Type B pancreatic cell (in vitro differentiated cells): ENCODE data around the gene MIER2. TPM values are rescaled to one million over a fixed set of nuclear protein-coding genes. Genes with fewer than 3 reads are reported as not detected.

Experiments used
- DNase-seq: peaks from one replicate; pipeline ENCODE4 v3.0.0; 2021; ENCODE audit warnings: mixed read lengths; ENCODE audit not compliant: unreplicated experiment; ENCODE audit errors: extremely low spot score
- H3K27ac Mint-ChIP-seq: 2 replicates; pipeline ENCODE4 v1.8.0; 2021; ENCODE audit warnings: mild to moderate bottlenecking, mixed read lengths
- H3K27me3 Mint-ChIP-seq: 2 replicates; pipeline ENCODE4 v1.8.0; 2021; ENCODE audit warnings: mixed read lengths
- H3K36me3 Mint-ChIP-seq: 2 replicates; pipeline ENCODE4 v1.8.0; 2021; ENCODE audit warnings: mixed read lengths
- H3K4me1 Mint-ChIP-seq: one replicate; pipeline ENCODE4 v1.8.0; 2021; ENCODE audit warnings: mixed read lengths; ENCODE audit not compliant: unreplicated experiment
- H3K4me3 Mint-ChIP-seq: 2 replicates; pipeline ENCODE4 v1.8.0; 2021; ENCODE audit warnings: mild to moderate bottlenecking, mixed read lengths
- H3K9me3 Mint-ChIP-seq: 2 replicates; pipeline ENCODE4 v1.8.0; 2021; ENCODE audit warnings: mixed read lengths
- total RNA-seq: library from RNA; stranded (reverse); gene quantifications from 2 replicates; pipeline ENCODE4 v1.2.1, GENCODE V29; 2021; ENCODE audit warnings: low replicate concordance
- TF ChIP-seq, protein P1 (sequence below): fragments of 200-600 bp; sonication (generic); conservative IDR thresholded peaks from 2 replicates; pipeline ENCODE4 v1.5.0; 2021; ENCODE audit warnings: antibody characterized with exemption, mild to moderate bottlenecking

MIER2 gene
- total RNA-seq, 1 donor from 2014 or later: 42.3 TPM

- H3K9me3 Mint-ChIP-seq: no peaks in the 10 kb centered on the region
Measured at GRCh38 chr19:311813-312261, 32.8 kb downstream of the MIER2 start.

DNA sequence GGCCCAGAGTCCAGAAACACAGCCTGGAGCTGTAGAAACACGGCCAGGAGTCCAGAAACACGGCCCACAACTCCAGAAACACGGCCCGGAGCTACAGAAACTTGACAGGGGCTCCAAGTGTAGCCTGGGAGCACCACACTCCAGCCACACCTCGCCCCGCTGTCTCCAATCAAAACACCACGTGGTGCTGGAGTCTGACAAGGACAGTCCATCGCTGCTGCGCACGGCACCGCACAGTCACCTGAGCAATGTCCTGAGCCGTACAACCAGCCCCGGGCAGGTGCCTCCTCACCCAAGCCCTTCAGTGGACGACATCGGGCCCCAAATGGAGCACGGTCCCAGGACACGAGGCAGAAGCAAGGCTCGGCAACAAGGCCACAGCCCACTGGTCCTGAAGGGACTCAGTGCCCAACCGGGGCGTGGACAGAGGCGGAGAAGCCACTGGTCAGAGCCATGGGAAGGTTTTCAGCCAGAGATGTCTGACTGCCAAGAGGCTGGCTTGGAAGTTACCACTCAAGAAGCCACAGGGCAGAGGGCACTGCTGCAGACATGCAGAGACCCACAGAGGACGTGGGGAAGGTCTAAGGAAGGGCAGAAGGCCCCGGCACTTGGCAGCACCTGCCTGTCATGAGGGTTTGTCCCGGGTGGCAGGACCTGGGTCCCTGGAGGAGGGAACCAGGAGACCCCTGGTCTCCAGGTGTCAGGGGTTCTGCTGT, 33.7 kb downstream of the MIER2 start:
- H3K27me3 Mint-ChIP-seq: no peaks in the 10 kb centered on the region
- H3K4me3 Mint-ChIP-seq: no peak overlapping the region
- H3K9me3 Mint-ChIP-seq: no peaks in the 10 kb centered on the region
- no peaks in the 10 kb centered on the region for H3K4me1 Mint-ChIP-seq
- no peak for DNase-seq
- TF ChIP-seq, protein P1, sequence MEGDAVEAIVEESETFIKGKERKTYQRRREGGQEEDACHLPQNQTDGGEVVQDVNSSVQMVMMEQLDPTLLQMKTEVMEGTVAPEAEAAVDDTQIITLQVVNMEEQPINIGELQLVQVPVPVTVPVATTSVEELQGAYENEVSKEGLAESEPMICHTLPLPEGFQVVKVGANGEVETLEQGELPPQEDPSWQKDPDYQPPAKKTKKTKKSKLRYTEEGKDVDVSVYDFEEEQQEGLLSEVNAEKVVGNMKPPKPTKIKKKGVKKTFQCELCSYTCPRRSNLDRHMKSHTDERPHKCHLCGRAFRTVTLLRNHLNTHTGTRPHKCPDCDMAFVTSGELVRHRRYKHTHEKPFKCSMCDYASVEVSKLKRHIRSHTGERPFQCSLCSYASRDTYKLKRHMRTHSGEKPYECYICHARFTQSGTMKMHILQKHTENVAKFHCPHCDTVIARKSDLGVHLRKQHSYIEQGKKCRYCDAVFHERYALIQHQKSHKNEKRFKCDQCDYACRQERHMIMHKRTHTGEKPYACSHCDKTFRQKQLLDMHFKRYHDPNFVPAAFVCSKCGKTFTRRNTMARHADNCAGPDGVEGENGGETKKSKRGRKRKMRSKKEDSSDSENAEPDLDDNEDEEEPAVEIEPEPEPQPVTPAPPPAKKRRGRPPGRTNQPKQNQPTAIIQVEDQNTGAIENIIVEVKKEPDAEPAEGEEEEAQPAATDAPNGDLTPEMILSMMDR: no peak
- H3K36me3 Mint-ChIP-seq: peaks cover 14% of the 10 kb centered on the region
- H3K27ac Mint-ChIP-seq: no peak overlapping the region

More at GRCh38 chr19:311813-312261, 32.8 kb downstream of the MIER2 start:
- Mint-ChIP-seq H3K27me3 (no peaks in the 10 kb centered on the region), H3K4me1 (no peaks in the 10 kb centered on the region), H3K27ac (no peak overlapping the region), H3K36me3 (peaks cover 15% of the 10 kb centered on the region), H3K4me3 (no peak overlapping the region)
- DNase-seq: no peak
- TF ChIP-seq, protein P1: no peak

- H3K27ac Mint-ChIP-seq: no peak overlapping the region
- no peak overlapping the region for H3K4me3 Mint-ChIP-seq
- H3K27me3 Mint-ChIP-seq: no peaks in the 10 kb centered on the region
- no peaks in the 10 kb centered on the region for H3K4me1 Mint-ChIP-seq
- no peak for DNase-seq
- peaks cover 9% of the 10 kb centered on the region for H3K36me3 Mint-ChIP-seq
- H3K9me3 Mint-ChIP-seq: no peaks in the 10 kb centered on the region
- TF ChIP-seq, protein P1: no peak
Measured at GRCh38 chr19:310141-310651, 34.4 kb downstream of the MIER2 start.

DNA sequence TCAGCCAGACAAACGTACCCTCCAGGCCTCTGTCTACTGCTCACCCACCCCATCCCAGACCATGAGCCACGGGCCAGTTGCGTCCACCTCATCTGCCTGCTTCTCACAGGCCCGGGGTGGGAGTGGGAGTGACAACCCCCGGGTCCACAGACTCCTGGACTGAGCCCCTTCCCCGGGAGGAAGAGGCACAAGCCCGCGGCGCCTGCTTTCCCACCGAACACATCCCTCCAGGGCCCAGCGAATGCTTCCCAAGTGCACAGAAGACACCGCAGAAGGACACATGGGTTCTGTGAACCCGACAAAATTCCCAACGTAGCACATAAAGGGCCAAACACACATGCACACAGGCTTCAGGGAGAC, 35.4 kb downstream of the MIER2 start:
- H3K9me3 Mint-ChIP-seq: no peaks in the 10 kb centered on the region
- H3K27ac Mint-ChIP-seq: no peak overlapping the region
- peaks cover 9% of the 10 kb centered on the region for H3K36me3 Mint-ChIP-seq
- H3K27me3 Mint-ChIP-seq: no peaks in the 10 kb centered on the region
- H3K4me3 Mint-ChIP-seq: no peak overlapping the region
- DNase-seq: no peak
- H3K4me1 Mint-ChIP-seq: no peaks in the 10 kb centered on the region
- TF ChIP-seq, protein P1: no peak

DNA sequence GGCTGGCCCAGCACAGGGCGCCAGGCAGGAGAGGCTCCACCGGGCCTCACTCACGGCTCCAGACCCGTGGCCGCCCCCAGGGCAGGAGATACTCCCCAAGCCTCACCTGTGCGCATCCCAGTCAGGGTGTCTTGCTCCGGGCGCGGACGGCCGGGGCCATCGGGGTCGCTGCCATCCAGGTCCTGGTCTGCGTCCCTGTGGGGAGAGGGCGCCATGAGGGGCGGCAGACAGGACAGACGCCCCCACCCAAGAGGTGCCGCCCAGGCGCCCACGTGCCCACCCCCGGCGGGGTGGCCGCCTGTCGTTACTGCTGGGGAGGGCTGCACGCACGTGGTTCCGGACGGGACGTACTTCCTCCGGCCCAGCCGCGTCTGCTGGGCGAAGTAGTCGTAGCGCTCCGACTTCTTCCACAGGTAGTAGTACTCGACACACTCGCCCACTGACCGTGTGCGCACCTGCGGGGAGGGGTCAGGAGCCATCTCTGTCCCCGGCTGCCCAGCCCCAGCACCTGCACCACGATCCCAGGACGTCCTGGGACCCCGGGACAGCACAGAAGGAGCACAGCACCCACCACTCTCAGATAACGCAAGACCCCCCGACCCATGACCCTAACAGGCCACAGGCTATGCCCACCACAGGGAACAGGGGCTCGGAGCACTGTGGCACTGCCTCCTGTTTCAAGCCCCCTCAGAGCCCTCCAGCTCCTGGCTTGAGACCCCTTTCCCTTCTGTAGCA, 36.0 kb downstream of the MIER2 start:
- no peak overlapping the region for H3K4me3 Mint-ChIP-seq
- H3K27me3 Mint-ChIP-seq: no peaks in the 10 kb centered on the region
- H3K27ac Mint-ChIP-seq: no peak overlapping the region
- H3K4me1 Mint-ChIP-seq: no peaks in the 10 kb centered on the region
- no peaks in the 10 kb centered on the region for H3K9me3 Mint-ChIP-seq
- peaks cover 7% of the 10 kb centered on the region for H3K36me3 Mint-ChIP-seq
- TF ChIP-seq, protein P1: no peak
- no peak for DNase-seq
